GM23338 (cell line): ENCODE data around the gene MACROD1.
A peak's percentile ranks its signal among the peaks of the same experiment; 100 is the strongest.

Experiments
- CREB1 ChIP-seq: fragments of 250-450 bp; sonication (Bioruptor Pico); IDR thresholded peaks from 2 replicates; pipeline ENCODE4 v1.5.0; 2020; ENCODE audit warnings: low read depth, mild to moderate bottlenecking, moderate library complexity
- CTCF ChIP-seq, 2 experiments: fragments of 200-600 bp in 1 of 2; sonication (generic) in 1 of 2; conservative IDR thresholded peaks; 2 replicates each; pipeline versions ENCODE4 v1.5.1 to v1.6.1; 2016 to 2017; ENCODE audit warnings: antibody characterized with exemption in 2 of 2, low read depth in 2 of 2, mild to moderate bottlenecking in 2 of 2, moderate library complexity in 1 of 2
- ETS1 ChIP-seq: IDR thresholded peaks from 2 replicates; pipeline ENCODE4 v1.6.1; 2016; ENCODE audit warnings: antibody characterized with exemption
- EZH2 ChIP-seq: fragments of 200-600 bp; sonication (generic); IDR thresholded peaks from one replicate; pipeline ENCODE4 v1.8.0; 2017; ENCODE audit warnings: antibody characterized with exemption, mild to moderate bottlenecking, low read depth; ENCODE audit not compliant: unreplicated experiment
- EZH2phosphoT487 ChIP-seq: fragments of 200-600 bp; sonication (generic); IDR thresholded peaks from one replicate; pipeline ENCODE4 v1.8.1; 2018; ENCODE audit warnings: antibody characterized with exemption; ENCODE audit not compliant: unreplicated experiment
- JUNB ChIP-seq: IDR thresholded peaks from one replicate; pipeline ENCODE4 v1.6.1; 2016; ENCODE audit warnings: antibody characterized with exemption; ENCODE audit not compliant: unreplicated experiment
- NANOG ChIP-seq: IDR thresholded peaks from 2 replicates; pipeline ENCODE4 v1.6.1; 2016; ENCODE audit warnings: antibody characterized with exemption, borderline replicate concordance
- POLR2AphosphoS5 ChIP-seq: IDR thresholded peaks from 2 replicates; pipeline ENCODE4 v1.6.1; 2016; ENCODE audit warnings: antibody characterized with exemption, low read depth
- REST ChIP-seq: IDR thresholded peaks from one replicate; pipeline ENCODE4 v1.6.1; 2018; ENCODE audit warnings: antibody characterized with exemption; ENCODE audit not compliant: unreplicated experiment
- STAT1 ChIP-seq: IDR thresholded peaks from one replicate; pipeline ENCODE4 v1.6.1; 2016; ENCODE audit warnings: antibody characterized with exemption; ENCODE audit not compliant: unreplicated experiment
- ZNF114 ChIP-seq: fragments of 250-450 bp; sonication (Bioruptor Pico); IDR thresholded peaks from 2 replicates; pipeline ENCODE4 v1.5.0; 2020; ENCODE audit warnings: mild to moderate bottlenecking, moderate library complexity
- ZNF331 ChIP-seq: fragments of 250-450 bp; sonication (Bioruptor Pico); IDR thresholded peaks from 2 replicates; pipeline ENCODE4 v1.5.0; 2020; ENCODE audit warnings: low read depth, mild to moderate bottlenecking, moderate library complexity

GRCh38 chr11:64185175-64185692 lies 19.3 kb upstream of the MACROD1 start:
- TF ChIP-seq CTCF (conservative IDR thresholded peaks at IDR 0.05; ENCODE audit: low read depth in 2 of 2) (no peak), JUNB (no peak), EZH2 (no peak), REST (no peak), POLR2AphosphoS5 (peak; percentile 97), ZNF114 (CRISPR knock-in tag) (no peak), EZH2phosphoT487 (no peak), STAT1 (no peak), ETS1 (0 out of 2 replicates have a peak, but pooled peaks have one; percentile 38), ZNF331 (CRISPR knock-in tag) (no peak), NANOG (no peak), CREB1 (CRISPR knock-in tag) (no peak)
